CD4-positive, alpha-beta T cell treated with Interferon alpha-2 for 1 hour (primary cell): Measurements from ENCODE around the gene OPN4.

Experiments
- DNase-seq, 2 donors: peaks; one replicate each; pipeline ENCODE4 v3.0.0-alpha.2; 2020 to 2022

Gene OPN4

GRCh38 chr10:86705905-86706304 lies 51.6 kb downstream of the OPN4 start:
- DNase-seq: no peak

- DNase-seq: no peak
Measured at GRCh38 chr10:86706401-86706841, 52.1 kb downstream of the OPN4 start.

DNA sequence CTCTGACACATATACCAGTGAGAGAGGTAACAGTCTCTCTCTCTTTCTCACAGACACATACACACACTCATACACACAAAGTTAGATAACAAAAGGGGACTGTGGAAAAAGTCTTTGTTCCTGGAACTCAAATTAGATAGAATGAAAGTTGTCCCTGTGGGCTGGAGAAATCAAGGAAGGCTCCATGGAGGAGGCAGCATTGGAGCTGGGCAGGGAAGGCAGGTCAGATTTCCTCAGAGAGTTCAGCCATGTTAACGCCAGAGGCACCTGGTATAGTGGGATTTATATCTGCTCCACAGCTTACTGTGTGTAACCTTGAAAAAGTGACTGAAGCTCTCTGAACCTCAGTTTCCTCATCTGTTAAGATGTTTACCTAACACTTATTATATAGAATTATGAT lies 52.6 kb downstream of the OPN4 start:
- DNase-seq: no peak

DNA sequence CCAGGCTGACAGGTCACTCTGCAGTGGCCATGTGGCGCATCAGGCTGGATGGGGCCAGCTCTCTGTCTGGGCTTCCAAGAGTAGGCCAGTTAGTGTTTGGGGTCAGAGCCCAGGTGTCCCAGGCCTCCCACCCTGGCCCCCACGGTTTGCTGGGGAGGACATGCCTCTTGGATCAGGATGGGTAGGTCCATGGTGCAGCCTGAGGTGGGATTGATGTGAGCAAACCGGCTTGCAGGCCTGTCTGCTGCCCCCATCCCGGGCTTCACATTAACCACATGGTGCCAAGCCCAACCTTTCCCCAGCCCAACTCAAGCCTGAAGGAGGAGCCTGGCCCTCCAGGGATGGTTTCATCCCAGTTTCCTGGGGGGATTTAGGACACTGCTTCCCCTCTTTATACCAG lies 53.2 kb downstream of the OPN4 start:
- no peak for DNase-seq

DNA sequence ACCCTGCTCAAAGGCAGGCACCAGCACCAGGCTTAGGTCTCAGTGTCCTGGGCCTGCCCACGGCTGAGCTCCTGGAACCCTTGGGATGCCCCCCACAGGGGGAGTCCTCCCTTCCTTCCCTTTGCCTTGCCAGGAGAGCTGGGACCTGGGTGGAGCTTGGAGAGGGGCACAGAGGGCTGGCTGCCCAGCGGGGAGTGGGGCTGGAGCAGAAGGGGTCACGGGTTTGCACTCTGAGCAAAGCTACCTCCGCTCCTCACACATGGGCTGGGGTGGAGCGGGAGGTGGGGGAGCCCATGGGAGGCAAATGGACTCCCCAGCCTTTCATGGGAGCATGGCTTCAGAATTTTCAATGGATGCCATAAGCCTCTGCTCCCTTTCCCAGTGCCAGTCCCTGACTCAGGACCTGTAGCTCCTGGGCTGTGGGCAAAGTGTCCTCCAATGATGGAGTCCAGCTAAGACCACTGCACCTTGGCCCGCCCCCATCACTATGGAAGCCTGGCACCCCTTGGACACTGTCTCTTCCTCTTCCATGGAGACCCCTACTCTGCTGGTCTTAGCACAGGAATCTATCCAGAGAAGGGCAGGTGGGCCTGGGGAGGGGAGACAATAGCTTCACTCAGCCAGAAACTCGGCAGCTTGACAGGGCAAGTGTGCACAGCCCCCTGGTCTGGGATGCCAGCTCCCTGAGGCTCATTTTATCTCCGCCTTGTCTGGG lies 53.9 kb downstream of the OPN4 start:
- DNase-seq: no peak

DNA sequence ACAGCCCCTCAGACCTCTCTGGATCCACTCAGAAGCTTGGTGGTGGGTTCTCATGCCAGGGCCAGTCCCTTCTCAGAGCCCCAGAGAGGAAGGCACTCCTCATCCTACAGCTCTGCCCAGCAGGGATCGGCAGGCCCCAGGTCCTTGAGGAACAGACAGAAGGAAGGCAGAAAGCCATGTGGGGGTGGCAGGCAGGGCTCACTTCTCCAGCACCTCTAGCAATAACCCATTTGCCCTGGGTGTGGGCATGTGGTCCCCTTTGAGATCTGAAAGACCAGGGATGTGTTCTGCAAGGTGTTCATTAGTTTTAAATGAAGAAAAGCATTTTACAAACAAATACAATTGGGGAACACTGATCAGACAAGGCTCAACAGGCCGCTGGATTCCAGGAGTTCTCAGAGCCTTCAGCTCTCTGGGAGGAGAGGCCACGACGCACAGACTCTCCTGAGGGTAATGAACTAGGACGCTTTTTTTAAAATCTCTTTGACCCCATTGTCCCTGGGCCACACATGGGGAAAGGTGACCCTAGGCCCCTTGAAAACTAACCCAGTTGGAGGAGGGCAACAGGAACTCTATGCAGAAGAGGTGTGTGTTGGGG lies 54.5 kb downstream of the OPN4 start:
- DNase-seq: no peak

GRCh38 chr10:86709396-86710185 lies 55.2 kb downstream of the OPN4 start:
- DNase-seq: no peak

- DNase-seq: peak; percentile 84 to 90
Measured at GRCh38 chr10:86710987-86711512, 56.7 kb downstream of the OPN4 start.

DNA sequence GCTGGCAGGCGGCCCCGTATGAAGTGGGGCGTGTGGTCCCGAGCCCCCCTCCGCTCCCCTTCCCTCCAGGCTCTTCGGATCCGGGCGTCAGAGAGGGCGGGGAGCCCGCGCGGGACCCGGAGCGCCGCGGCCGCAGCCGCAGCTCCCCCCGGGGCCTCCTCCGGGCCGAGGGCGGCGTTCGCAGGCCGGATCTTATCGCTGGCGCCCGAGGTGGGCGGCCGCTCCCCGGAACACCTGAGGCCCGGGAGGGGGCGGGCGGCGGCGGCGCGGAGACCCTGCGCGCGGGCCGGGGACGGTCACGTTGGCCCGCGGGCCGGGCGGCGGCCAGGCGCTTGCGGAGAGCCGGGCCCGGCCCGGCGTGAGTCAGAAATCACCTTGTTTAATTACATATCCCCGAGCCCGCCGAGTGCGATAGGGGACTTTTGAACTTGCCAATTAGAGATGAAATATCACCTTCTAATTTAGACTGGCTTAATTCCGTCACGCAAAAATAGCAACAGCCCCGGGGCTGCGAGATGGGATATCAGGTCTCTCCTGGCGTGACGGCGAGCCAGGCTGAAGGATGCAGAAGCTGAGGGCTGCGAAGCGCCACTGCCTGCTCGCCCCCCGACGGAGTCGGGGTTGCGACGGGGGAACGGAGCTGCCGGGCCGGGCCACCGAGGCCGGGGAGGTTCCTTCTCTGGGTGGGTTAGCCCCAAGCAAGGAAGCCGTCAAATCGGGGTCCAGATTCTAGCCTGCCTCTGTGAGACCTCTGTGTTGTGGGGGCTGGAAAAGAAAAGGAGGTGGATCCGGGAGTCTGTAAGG lies 57.4 kb downstream of the OPN4 start:
- DNase-seq: peak; percentile 15 to 56

DNA sequence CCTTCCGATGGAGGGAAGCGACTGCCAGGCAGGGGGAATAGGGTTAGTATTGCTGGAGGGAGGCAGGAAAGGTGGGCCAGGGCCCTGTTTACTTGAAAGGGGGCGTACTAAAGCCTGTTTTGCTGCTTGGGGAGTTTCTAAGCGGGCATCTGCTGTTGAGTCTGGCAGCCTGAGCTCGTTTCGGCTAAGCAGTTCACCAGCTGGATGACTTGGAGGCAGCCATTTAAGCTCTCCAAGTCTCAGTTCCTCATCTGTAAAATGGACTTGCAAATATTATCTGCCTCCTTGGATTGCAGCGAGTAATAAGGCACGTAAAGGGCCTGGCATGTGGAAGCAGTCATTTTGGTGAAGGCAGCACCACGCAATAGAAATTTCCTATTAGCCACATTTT lies 58.0 kb downstream of the OPN4 start:
- DNase-seq: no peak

DNA sequence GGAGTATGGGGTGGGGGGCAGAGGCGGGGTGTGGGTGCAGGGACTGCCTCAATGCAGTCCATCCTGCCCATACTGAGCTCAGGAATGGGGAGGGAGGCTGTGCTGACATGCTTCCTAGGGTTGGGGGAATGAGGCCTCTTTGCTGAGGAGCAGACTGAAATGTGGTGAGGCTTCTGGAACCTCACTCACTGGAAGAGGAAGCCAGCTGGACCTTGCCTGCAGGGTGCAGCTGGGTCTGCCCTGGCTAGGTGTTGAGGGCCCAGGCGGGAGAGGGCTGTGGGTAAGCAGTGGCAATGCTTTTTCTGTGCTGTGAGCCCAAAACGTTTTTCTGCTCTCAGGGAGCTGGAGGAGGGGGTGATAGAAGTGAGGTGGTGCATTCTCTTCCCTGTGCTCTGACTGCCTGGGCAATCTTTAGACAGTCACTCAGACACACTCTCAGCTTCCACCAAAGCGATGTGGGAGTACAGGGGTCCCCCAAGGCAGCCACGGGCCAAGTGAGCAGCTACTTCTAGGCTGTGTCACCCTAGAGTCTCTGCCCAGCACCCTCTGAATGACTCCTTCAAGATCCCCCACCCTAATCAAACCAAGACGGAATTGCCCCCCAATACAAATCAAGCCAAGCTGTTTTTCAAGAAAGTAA lies 60.9 kb downstream of the OPN4 start:
- DNase-seq: no peak

- DNase-seq: no peak
Measured at GRCh38 chr10:86715836-86716235, 61.5 kb downstream of the OPN4 start.
